MCF 10A (cell line): Measurements from ENCODE around the gene APBA1. TPM values are rescaled to one million over a fixed set of nuclear protein-coding genes. Genes with fewer than 3 reads are reported as not detected.

ENCODE experiments used
- BruUV-seq: library from RNA; stranded (reverse); fragments of 400-500 nt; replicated peaks from 2 replicates; lab custom pipeline; 2021; lab: Mats Ljungman, UMichigan
- CTCF ChIA-PET: fragments of 300-600 bp; sonication (Branson Sonifier 250); formaldehyde crosslinking; extraction: SDS; loops from one replicate; lab custom pipeline; 2021; ENCODE audit warnings: antibody characterized with exemption, inconsistent platforms; lab: Yijun Ruan, JAX
- POLR2A ChIA-PET: fragments of 300-600, 350-650 bp; sonication (Branson Sonifier 250); formaldehyde crosslinking; extraction: SDS; loops from one replicate; lab custom pipeline; 2020; ENCODE audit warnings: antibody characterized with exemption, inconsistent platforms; lab: Yijun Ruan, JAX
- DNase-seq: peaks from one replicate; pipeline ENCODE4 v3.0.0-alpha.2; 2018; ENCODE audit not compliant: unreplicated experiment
- H3K27ac Mint-ChIP-seq: one replicate; pipeline ENCODE4 v1.8.0; 2022; ENCODE audit warnings: mild to moderate bottlenecking, low read depth, mixed read lengths; ENCODE audit not compliant: unreplicated experiment
- H3K27me3 Mint-ChIP-seq: one replicate; pipeline ENCODE4 v1.8.0; 2022; ENCODE audit warnings: mixed read lengths; ENCODE audit not compliant: insufficient read depth, unreplicated experiment
- H3K36me3 Mint-ChIP-seq: one replicate; pipeline ENCODE4 v1.8.0; 2022; ENCODE audit warnings: mild to moderate bottlenecking, moderate library complexity, mixed read lengths; ENCODE audit not compliant: insufficient read depth, unreplicated experiment
- H3K4me1 Mint-ChIP-seq: one replicate; pipeline ENCODE4 v1.8.0; 2022; ENCODE audit warnings: mixed read lengths; ENCODE audit not compliant: insufficient read depth, unreplicated experiment
- H3K4me3 Mint-ChIP-seq: one replicate; pipeline ENCODE4 v1.8.0; 2022; ENCODE audit warnings: mild to moderate bottlenecking, moderate library complexity, mixed read lengths; ENCODE audit not compliant: unreplicated experiment
- H3K9me3 Mint-ChIP-seq: one replicate; pipeline ENCODE4 v1.8.0; 2022; ENCODE audit warnings: mixed read lengths; ENCODE audit not compliant: unreplicated experiment
- CTCF ChIP-seq: fragments of 200-600 bp; IDR thresholded peaks from one replicate; pipeline ENCODE4 v1.8.0; 2022; ENCODE audit warnings: antibody characterized with exemption, mild to moderate bottlenecking; ENCODE audit not compliant: unreplicated experiment
- intact Hi-C: fragments of 100-400 bp; cut with micrococcal nuclease; formaldehyde crosslinking; loops from 2 replicates; pipeline ENCODE4 v1.14.1; 2022
- total RNA-seq: library from RNA; stranded (reverse); gene quantifications from 2 replicates; pipeline ENCODE4 v1.2.3, GENCODE V29; 2022

The APBA1 gene
- total RNA-seq, 1 experiment from 2014 or later: 0.07 TPM

DNA sequence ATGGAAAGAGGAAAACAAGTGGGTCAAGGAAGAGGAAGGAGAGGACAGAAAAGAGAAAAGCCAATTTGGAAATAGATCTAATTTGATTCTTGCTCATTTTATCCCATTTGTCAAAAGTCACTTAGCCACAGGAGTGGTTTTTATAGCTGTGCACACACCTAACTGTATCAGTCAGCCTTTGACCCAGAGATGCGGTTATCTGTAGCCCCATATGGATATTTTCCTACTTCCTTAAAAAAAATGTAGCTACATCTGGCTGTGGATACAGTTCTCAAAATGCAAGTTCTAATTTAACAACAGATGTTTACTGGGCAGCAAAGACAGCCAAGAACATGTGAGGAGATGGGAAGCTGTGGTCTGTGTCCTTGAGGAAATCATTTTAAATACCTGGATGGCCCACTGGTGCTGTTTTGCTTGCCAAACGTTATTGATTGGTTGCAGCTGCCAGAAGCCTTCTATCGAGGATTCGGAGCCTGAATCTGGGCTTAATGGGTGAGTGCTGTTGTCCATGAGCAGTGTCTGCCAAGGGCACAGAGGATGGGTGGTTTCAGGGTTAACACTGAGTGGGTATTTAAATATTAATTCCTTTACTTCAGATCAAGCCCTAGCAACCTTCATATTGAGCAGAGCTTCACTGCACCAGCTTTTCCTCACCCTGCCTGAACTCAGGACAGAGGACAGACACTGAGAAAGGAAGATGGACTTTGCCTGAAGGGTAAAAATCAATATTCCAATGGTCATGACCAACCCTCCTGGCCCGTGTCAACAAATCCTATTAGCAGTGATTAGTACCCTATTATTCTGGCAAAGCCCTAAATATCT, 92.2 kb downstream of the APBA1 start:
- ChIA-PET CTCF (interaction anchor here (0.7 to 1.5 kb wide), 2 partner anchors 53 to 157 kb away, joined by 3 to 4 read pairs; no protein-coding TSS in a partner anchor), POLR2A (interaction anchor here (0.6 to 0.8 kb wide), 3 partner anchors 12 to 105 kb away, joined by 3 read pairs; no protein-coding TSS in a partner anchor)
- TF ChIP-seq CTCF: no peak
- BruUV-seq: no TSS peak
- Mint-ChIP-seq H3K36me3 (no peaks in the 10 kb centered on the region), H3K4me3 (no peak overlapping the region), H3K27me3 (no peaks in the 10 kb centered on the region), H3K9me3 (no peaks in the 10 kb centered on the region), H3K27ac (no peak overlapping the region), H3K4me1 (no peaks in the 10 kb centered on the region)
- no peak for DNase-seq
- intact Hi-C loops: loop anchor here (10.0 kb wide), 1 partner anchor 1865 kb away; no protein-coding TSS in a partner anchor

- Mint-ChIP-seq H3K27ac (no peak overlapping the region), H3K27me3 (no peaks in the 10 kb centered on the region), H3K36me3 (no peaks in the 10 kb centered on the region), H3K4me3 (no peak overlapping the region), H3K4me1 (no peaks in the 10 kb centered on the region), H3K9me3 (no peaks in the 10 kb centered on the region)
- no TSS peak for BruUV-seq
- intact Hi-C loops: no loop called here
- no peak for TF ChIP-seq CTCF
- ChIA-PET POLR2A (interaction anchor here (0.7 kb wide), 1 partner anchor 105 kb away, joined by 3 read pairs; no protein-coding TSS in a partner anchor), CTCF (interaction anchor here (0.7 kb wide), 1 partner anchor 54 kb away, joined by 4 read pairs; no protein-coding TSS in a partner anchor)
- DNase-seq: no peak
Observed at GRCh38 chr9:69579032-69579758, 93.0 kb downstream of the APBA1 start.

DNA sequence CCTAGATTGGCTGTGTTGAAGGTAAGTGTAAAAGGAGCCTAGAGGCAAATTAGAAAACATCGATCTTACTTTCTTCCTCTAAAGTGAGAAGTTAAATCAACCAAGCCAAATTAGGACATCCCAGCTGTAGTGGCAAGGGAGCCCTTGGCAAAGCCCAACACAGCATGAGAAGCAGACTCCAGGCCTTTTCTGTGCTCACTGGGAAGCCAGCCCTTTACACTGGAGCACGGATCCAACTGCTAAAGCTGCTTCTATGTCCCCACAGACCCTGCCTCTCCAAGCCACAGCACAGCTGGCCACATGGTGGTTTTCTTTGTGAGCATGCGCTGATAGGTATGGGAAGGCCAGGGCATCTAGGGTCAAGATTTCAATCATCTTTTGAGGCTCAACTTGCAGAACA, 94.1 kb downstream of the APBA1 start:
- no TSS peak for BruUV-seq
- no peak overlapping the region for H3K4me3 Mint-ChIP-seq
- no peaks in the 10 kb centered on the region for H3K9me3 Mint-ChIP-seq
- DNase-seq: no peak
- no peaks in the 10 kb centered on the region for H3K27me3 Mint-ChIP-seq
- H3K27ac Mint-ChIP-seq: no peak overlapping the region
- no peaks in the 10 kb centered on the region for H3K36me3 Mint-ChIP-seq
- intact Hi-C loops: no loop called here
- POLR2A ChIA-PET: no interaction called here
- no peaks in the 10 kb centered on the region for H3K4me1 Mint-ChIP-seq
- no peak for TF ChIP-seq CTCF
- CTCF ChIA-PET: interaction anchor here (0.6 to 1.0 kb wide), 2 partner anchors 24 to 53 kb away, joined by 3 read pairs; no protein-coding TSS in a partner anchor

GRCh38 chr9:69577123-69577522, 95.0 kb downstream of the APBA1 start:
- no peak for TF ChIP-seq CTCF
- ChIA-PET CTCF (interaction anchor here (0.6 to 1.0 kb wide), 2 partner anchors 78 to 155 kb away, joined by 3 read pairs; no protein-coding TSS in a partner anchor), POLR2A (no interaction called here)
- no peaks in the 10 kb centered on the region for H3K9me3 Mint-ChIP-seq
- intact Hi-C loops: no loop called here
- H3K27ac Mint-ChIP-seq: no peak overlapping the region
- DNase-seq: no peak
- H3K4me1 Mint-ChIP-seq: peaks cover 7% of the 10 kb centered on the region
- no peaks in the 10 kb centered on the region for H3K27me3 Mint-ChIP-seq
- H3K36me3 Mint-ChIP-seq: no peaks in the 10 kb centered on the region
- BruUV-seq: no TSS peak
- H3K4me3 Mint-ChIP-seq: no peak overlapping the region
